Mammary epithelial cell (primary cell): ENCODE measurements around the gene APOBEC3F.
"Not testable (repeated sequence)": the region's sequence is repeated elsewhere in the genome, so short reads cannot be mapped to it uniquely, and the experiment has no call there.

Source experiments
- CTCF ChIP-seq, 2 donors: IDR thresholded peaks in 1 of 2; conservative IDR thresholded peaks in 1 of 2; 2 replicates each; pipeline ENCODE4 v1.5.1; 2011 to 2012; ENCODE audit warnings: inconsistent platforms in 2 of 2, low read length in 2 of 2, mild to moderate bottlenecking in 2 of 2, control low read depth in 1 of 2, low read depth in 1 of 2; ENCODE audit not compliant: insufficient read depth in 1 of 2; ENCODE audit errors: extremely low read depth in 1 of 2
- EZH2 ChIP-seq: IDR thresholded peaks from 2 replicates; pipeline ENCODE4 v1.6.1; 2012; ENCODE audit warnings: low read length, inconsistent platforms, borderline replicate concordance

DNA sequence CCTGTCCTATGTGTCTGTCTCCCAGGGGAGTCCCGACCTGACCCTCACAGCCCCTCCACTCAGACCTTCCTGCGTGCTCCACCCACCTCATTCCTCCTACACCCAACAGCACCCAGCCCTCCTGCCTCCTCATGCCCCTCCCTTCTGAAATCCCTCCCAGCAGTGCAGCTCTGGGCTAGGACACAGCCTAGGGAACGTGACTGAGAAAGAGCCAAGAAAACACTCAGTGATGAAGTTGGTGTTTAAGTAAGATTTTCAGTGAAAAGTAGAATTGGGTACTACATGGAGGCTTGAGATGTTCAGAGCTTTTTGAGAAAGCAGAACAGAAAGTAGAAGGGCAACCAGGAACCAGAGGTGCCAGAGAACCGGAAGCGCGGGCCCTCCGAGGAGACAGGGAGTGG lies 31.9 kb downstream of the APOBEC3F start:
- TF ChIP-seq CTCF (conservative IDR thresholded peaks at IDR 0.05 in 1 of 2, IDR thresholded peaks at IDR 0.05 in 1 of 2; ENCODE audit: extremely low read depth in 1 of 2, insufficient read depth in 1 of 2, low read depth in 1 of 2, low read length in 2 of 2); EZH2: not testable (repeated sequence)
